GM19397 (cell line): ENCODE results near the gene SPINK8.
"Not testable (repeated sequence)": the region's sequence is repeated elsewhere in the genome, so short reads cannot be mapped to it uniquely, and the experiment has no call there.

ENCODE experiments used
- ATAC-seq: cut with Tn5 transposase; IDR thresholded peaks from one replicate; pipeline ENCODE4 v1.9.1; 2021; ENCODE audit warnings: mild to moderate bottlenecking, moderate library complexity; ENCODE audit not compliant: unreplicated experiment

The SPINK8 gene

GRCh38 chr3:48331706-48332435, 1.6 kb downstream of the SPINK8 start:
- not testable (repeated sequence) for ATAC-seq

GRCh38 chr3:48320996-48321395, 12.5 kb downstream of the SPINK8 start:
- no peak for ATAC-seq

- no peak for ATAC-seq
Measured at GRCh38 chr3:48318713-48319468, 14.6 kb downstream of the SPINK8 start.

- no peak for ATAC-seq
Measured at GRCh38 chr3:48314542-48314941, 18.9 kb downstream of the SPINK8 start.

- ATAC-seq: no peak
Measured at GRCh38 chr3:48306860-48307530, 26.5 kb downstream of the SPINK8 start.

GRCh38 chr3:48306290-48306689, 27.2 kb downstream of the SPINK8 start:
- no peak for ATAC-seq

GRCh38 chr3:48305396-48305795, 28.1 kb downstream of the SPINK8 start:
- no peak for ATAC-seq

GRCh38 chr3:48303021-48303420, 30.4 kb downstream of the SPINK8 start:
- no peak for ATAC-seq

GRCh38 chr3:48301800-48302166, 31.7 kb downstream of the SPINK8 start:
- peak; percentile 6 for ATAC-seq

GRCh38 chr3:48301020-48301799, 32.3 kb downstream of the SPINK8 start, which contains the start of gene NME6:
Gene NME6 (minus strand): TSS chr3:48301367.
- ATAC-seq: peak; percentile 82

GRCh38 chr3:48299746-48300712, 33.4 kb downstream of the SPINK8 start:
- no peak for ATAC-seq

- no peak for ATAC-seq
Measured at GRCh38 chr3:48297111-48297810, 36.2 kb downstream of the SPINK8 start.

- ATAC-seq: no peak
Measured at GRCh38 chr3:48296699-48297098, 36.8 kb downstream of the SPINK8 start.

- no peak for ATAC-seq
Measured at GRCh38 chr3:48294611-48295263, 38.7 kb downstream of the SPINK8 start.

GRCh38 chr3:48289659-48290058, 43.8 kb downstream of the SPINK8 start:
- no peak for ATAC-seq

- ATAC-seq: no peak
Measured at GRCh38 chr3:48287034-48287433, 46.4 kb downstream of the SPINK8 start.

- ATAC-seq: no peak
Measured at GRCh38 chr3:48286308-48286707, 47.2 kb downstream of the SPINK8 start.

- no peak for ATAC-seq
Measured at GRCh38 chr3:48285675-48286074, 47.8 kb downstream of the SPINK8 start.

- ATAC-seq: no peak
Measured at GRCh38 chr3:48285132-48285531, 48.3 kb downstream of the SPINK8 start.
